ENCODE measurements around the gene RHEX. TPM values are rescaled to one million over a fixed set of nuclear protein-coding genes. Genes with fewer than 3 reads are reported as not detected.
A peak's percentile ranks its signal among the peaks of the same experiment; 100 is the strongest.
"Not testable (repeated sequence)": the region's sequence is repeated elsewhere in the genome, so short reads cannot be mapped to it uniquely, and the experiment has no call there.

RHEX gene
- total RNA-seq = 0.42 and 0.82 TPM in 2 replicates

DNA sequence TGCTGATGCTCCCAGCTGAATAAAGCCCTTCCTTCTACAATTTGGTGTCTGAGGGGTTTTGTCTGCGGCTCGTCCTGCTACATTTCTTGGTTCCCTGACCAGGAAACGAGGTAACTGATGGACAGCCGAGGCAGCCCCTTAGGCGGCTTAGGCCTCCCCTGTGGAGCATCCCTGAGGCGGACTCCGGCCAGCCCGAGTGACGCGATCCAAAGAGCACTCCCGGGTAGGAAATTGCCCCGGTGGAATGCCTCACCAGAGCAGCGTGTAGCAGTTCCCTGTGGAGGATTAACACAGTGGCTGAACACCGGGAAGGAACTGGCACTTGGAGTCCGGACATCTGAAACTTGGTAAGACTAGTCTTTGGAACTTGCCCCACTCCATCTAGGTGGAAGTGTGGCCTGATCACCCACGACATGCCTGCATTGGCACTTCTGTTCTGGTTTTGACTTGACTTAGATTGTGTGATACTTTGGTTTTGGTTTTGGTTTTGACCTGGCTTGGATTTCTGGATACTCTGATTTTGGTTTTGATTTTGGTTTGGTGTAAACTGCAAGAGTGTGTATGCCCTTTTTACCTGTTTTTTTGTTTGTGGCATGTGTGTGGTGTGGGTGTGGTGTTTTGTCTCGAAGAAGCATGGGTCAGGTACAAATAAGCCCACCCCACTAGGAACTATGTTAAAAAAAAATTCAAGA is at the start of gene RHEX:
Gene RHEX (plus strand): TSS at position 255 of the 692 bp plus-strand sequence. CDS start 44,656 bp downstream, outside the sequence.
- not testable (repeated sequence) for H3K27me3 ChIP-seq (ENCODE audit: control insufficient read depth, insufficient read depth, low read length); DNase-seq (ENCODE audit: low read depth)
- H3K4me3 ChIP-seq (ENCODE audit: low read depth, low read length) = peak within 1 kb of the TSS; percentile 48

DNA sequence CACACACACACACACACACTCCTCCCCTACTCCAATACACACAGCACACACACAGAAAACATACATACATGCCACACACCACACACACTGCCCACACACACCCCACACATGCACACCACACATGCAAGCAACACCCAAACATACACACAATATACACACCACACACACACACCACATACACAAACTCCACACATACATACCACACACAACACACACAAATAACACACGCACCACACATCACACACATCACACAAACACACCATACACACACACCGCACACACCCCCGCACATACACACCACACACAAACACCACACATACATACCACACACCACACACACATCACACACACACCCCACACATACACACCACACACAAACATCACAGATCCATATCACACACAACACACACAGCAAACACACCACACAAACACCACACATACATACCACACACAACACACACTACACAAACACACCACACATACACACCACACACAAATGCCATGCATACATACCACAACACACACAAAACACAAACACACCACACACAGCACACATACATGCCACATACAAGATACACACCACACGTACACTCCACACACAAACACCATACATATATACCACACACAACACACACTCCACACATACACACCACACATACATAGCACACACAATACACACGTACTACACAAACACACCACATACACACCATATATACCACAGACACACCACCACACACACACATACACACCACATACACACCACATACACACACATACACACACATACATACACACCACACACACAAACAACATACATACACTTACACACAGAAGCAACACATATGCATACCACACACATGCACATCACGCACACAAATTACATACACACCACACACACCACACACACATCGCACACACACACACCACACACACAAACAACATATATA is 48.8 kb upstream of the RHEX start:
- Histone ChIP-seq H3K36me3 (ENCODE audit: control insufficient read depth, insufficient read depth, low read length) (no peaks in the 10 kb centered on the region), H3K27me3 (ENCODE audit: control insufficient read depth, insufficient read depth, low read length) (no peaks in the 10 kb centered on the region), H3K4me3 (ENCODE audit: low read depth, low read length) (no peak overlapping the region)
- TF ChIP-seq CTCF (IDR thresholded peaks at IDR 0.05; ENCODE audit: insufficient read depth, low read length, poor library complexity, severe bottlenecking) = no peak
- no peak for DNase-seq (ENCODE audit: low read depth)

More for the DNA sequence above, at the start of gene RHEX:
- H3K36me3 ChIP-seq (ENCODE audit: control insufficient read depth, insufficient read depth, low read length) = not testable (repeated sequence)

DNA sequence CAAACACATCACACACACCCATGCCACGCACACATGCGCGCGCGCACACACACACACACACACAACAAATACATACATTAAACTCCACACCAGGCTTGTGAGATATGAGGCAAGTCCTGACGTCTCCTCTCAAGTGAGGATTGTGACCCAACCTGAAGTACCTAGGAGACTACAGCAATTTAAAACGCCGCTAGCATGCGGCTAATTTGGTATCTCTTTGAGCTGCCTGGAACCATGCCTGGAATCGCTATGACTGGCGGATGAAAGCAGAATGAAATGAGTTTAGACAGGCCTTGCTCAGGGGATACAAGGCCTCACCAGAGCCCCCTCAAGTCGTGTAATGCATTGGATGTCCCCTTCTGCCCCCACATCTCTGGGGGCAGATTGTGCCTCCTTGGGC is 48.1 kb upstream of the RHEX start:
- DNase-seq (ENCODE audit: low read depth) = no peak
- no peak for TF ChIP-seq CTCF (IDR thresholded peaks at IDR 0.05; ENCODE audit: insufficient read depth, low read length, poor library complexity, severe bottlenecking)

DNA sequence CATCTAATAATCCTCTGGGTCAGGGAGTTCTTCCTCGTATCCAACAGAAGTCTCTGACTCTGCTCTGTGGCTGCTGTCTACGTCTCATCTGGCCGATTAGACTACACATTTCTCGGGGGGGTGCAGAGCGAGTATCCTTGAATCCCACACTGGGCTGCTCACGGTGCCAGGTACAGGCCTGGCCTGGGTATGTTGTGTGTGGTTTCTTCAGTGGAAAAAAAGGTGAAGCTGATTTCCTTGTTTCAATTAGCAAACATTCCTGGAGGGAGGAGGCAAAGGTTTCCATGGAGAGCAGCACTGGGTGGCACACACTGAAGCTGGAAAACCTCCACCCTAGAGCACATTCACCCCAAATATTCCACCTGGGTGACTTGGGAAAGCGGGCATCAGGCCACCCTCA is 47.7 kb upstream of the RHEX start:
- no peak for TF ChIP-seq CTCF (IDR thresholded peaks at IDR 0.05; ENCODE audit: insufficient read depth, low read length, poor library complexity, severe bottlenecking)
- H3K36me3 ChIP-seq (ENCODE audit: control insufficient read depth, insufficient read depth, low read length) = no peaks in the 10 kb centered on the region
- no peaks in the 10 kb centered on the region for H3K27me3 ChIP-seq (ENCODE audit: control insufficient read depth, insufficient read depth, low read length)
- H3K4me3 ChIP-seq (ENCODE audit: low read depth, low read length) = no peak overlapping the region
- no peak for DNase-seq (ENCODE audit: low read depth)

More for the DNA sequence above, 48.1 kb upstream of the RHEX start:
- Histone ChIP-seq H3K4me3 (ENCODE audit: low read depth, low read length) (no peak overlapping the region), H3K27me3 (ENCODE audit: control insufficient read depth, insufficient read depth, low read length) (no peaks in the 10 kb centered on the region), H3K36me3 (ENCODE audit: control insufficient read depth, insufficient read depth, low read length) (no peaks in the 10 kb centered on the region)

- Histone ChIP-seq H3K27me3 (ENCODE audit: control insufficient read depth, insufficient read depth, low read length) (no peaks in the 10 kb centered on the region), H3K36me3 (ENCODE audit: control insufficient read depth, insufficient read depth, low read length) (no peaks in the 10 kb centered on the region), H3K4me3 (ENCODE audit: low read depth, low read length) (no peak overlapping the region)
- no peak for TF ChIP-seq CTCF (IDR thresholded peaks at IDR 0.05; ENCODE audit: insufficient read depth, low read length, poor library complexity, severe bottlenecking)
- DNase-seq (ENCODE audit: low read depth) = no peak
Measured at GRCh38 chr1:206005778-206006180, 47.2 kb upstream of the RHEX start.

- no peak for DNase-seq (ENCODE audit: low read depth)
- no peak overlapping the region for H3K4me3 ChIP-seq (ENCODE audit: low read depth, low read length)
- no peaks in the 10 kb centered on the region for H3K36me3 ChIP-seq (ENCODE audit: control insufficient read depth, insufficient read depth, low read length)
- TF ChIP-seq CTCF (IDR thresholded peaks at IDR 0.05; ENCODE audit: insufficient read depth, low read length, poor library complexity, severe bottlenecking) = no peak
- H3K27me3 ChIP-seq (ENCODE audit: control insufficient read depth, insufficient read depth, low read length) = no peaks in the 10 kb centered on the region
Measured at GRCh38 chr1:206006946-206007345, 46.0 kb upstream of the RHEX start.
